Liver (tissue), 3 donors: ENCODE results near the gene MGAT5.

Experiments
- FOXA1 ChIP-seq: IDR thresholded peaks from 2 replicates; pipeline ENCODE4 v1.6.1; 2016; ENCODE audit warnings: antibody characterized with exemption
- GABPA ChIP-seq, 2 donors: IDR thresholded peaks in 1 of 2; conservative IDR thresholded peaks in 1 of 2; 2 replicates each; pipeline ENCODE4 v1.6.1; 2016; ENCODE audit warnings: antibody characterized with exemption in 2 of 2, mild to moderate bottlenecking in 1 of 2, moderate library complexity in 1 of 2
- HNF4A ChIP-seq, 2 donors: conservative IDR thresholded peaks; 2 replicates each; pipeline ENCODE4 v1.6.1; 2016; ENCODE audit warnings: antibody characterized with exemption in 2 of 2, mild to moderate bottlenecking in 2 of 2
- RAD21 ChIP-seq, 2 donors: IDR thresholded peaks; 2 replicates each; pipeline ENCODE4 v1.6.1; 2016; ENCODE audit warnings: antibody characterized with exemption in 2 of 2, mild to moderate bottlenecking in 2 of 2
- RXRA ChIP-seq, 2 donors: IDR thresholded peaks; 2 replicates each; pipeline ENCODE4 v1.6.1; 2017 to 2018; ENCODE audit warnings: antibody characterized with exemption in 2 of 2, mild to moderate bottlenecking in 1 of 2
- SP1 ChIP-seq: IDR thresholded peaks from 2 replicates; pipeline ENCODE4 v1.6.1; 2018; ENCODE audit warnings: antibody characterized with exemption, mild to moderate bottlenecking
- TAF1 ChIP-seq: conservative IDR thresholded peaks from 2 replicates; pipeline ENCODE4 v1.6.1; 2016; ENCODE audit warnings: antibody characterized with exemption, mild to moderate bottlenecking
- YY1 ChIP-seq: IDR thresholded peaks from 2 replicates; pipeline ENCODE4 v1.6.1; 2016; ENCODE audit warnings: antibody characterized with exemption, mild to moderate bottlenecking
- TF ChIP-seq, protein P1 (sequence below): fragments of 150-350 bp; IDR thresholded peaks from 2 replicates; pipeline ENCODE4 v1.5.1; 2017; ENCODE audit warnings: improper control_type of control experiment, low read depth, low read length; ENCODE audit not compliant: missing input control
- TF ChIP-seq, protein P2 (sequence below): IDR thresholded peaks from 2 replicates; pipeline ENCODE4 v1.6.1; 2016; ENCODE audit warnings: antibody characterized with exemption
- TF ChIP-seq, protein P3 (sequence below): IDR thresholded peaks from 2 replicates; pipeline ENCODE4 v1.6.1; 2016; ENCODE audit warnings: antibody characterized with exemption
- TF ChIP-seq, protein P4 (sequence below): IDR thresholded peaks from 2 replicates; pipeline ENCODE4 v1.6.1; 2016; ENCODE audit warnings: antibody characterized with exemption
- TF ChIP-seq, protein P5 (sequence below): IDR thresholded peaks from 2 replicates; pipeline ENCODE4 v1.6.1; 2016; ENCODE audit warnings: antibody characterized with exemption, mild to moderate bottlenecking
- donor health status: healthy.
- donor health status: healthy.

DNA sequence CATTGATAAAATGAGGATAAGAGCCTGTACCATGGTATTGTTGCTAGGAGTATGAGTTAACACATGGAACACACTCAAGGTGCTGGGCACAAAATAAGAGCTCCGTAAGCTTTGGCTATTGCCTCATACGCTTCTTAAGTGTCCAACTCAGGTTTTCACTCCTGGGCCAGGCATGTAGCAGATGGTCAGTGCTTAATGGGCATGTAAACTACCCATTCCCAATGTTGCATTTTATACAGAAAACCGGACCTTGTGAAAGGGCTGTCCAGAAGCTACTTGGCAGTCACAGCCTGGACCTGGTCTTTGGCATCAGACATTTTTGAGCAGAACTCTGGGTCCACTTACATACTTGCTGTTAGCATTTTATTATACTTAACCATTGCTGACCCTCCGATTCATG is 26.9 kb downstream of the MGAT5 start:
- TF ChIP-seq SP1 (no peak), TAF1 (no peak), RXRA (IDR thresholded peaks at IDR 0.05) (no peak), GABPA (IDR thresholded peaks at IDR 0.05 in 1 of 2, conservative IDR thresholded peaks at IDR 0.05 in 1 of 2) (no peak), FOXA1 (no peak), RAD21 (IDR thresholded peaks at IDR 0.05) (no peak), HNF4A (conservative IDR thresholded peaks at IDR 0.05) (no peak), YY1 (no peak)
- TF ChIP-seq, protein P1, sequence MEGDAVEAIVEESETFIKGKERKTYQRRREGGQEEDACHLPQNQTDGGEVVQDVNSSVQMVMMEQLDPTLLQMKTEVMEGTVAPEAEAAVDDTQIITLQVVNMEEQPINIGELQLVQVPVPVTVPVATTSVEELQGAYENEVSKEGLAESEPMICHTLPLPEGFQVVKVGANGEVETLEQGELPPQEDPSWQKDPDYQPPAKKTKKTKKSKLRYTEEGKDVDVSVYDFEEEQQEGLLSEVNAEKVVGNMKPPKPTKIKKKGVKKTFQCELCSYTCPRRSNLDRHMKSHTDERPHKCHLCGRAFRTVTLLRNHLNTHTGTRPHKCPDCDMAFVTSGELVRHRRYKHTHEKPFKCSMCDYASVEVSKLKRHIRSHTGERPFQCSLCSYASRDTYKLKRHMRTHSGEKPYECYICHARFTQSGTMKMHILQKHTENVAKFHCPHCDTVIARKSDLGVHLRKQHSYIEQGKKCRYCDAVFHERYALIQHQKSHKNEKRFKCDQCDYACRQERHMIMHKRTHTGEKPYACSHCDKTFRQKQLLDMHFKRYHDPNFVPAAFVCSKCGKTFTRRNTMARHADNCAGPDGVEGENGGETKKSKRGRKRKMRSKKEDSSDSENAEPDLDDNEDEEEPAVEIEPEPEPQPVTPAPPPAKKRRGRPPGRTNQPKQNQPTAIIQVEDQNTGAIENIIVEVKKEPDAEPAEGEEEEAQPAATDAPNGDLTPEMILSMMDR, result no peak
- TF ChIP-seq, protein P2, sequence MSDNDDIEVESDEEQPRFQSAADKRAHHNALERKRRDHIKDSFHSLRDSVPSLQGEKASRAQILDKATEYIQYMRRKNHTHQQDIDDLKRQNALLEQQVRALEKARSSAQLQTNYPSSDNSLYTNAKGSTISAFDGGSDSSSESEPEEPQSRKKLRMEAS, result no peak
- TF ChIP-seq, protein P3, sequence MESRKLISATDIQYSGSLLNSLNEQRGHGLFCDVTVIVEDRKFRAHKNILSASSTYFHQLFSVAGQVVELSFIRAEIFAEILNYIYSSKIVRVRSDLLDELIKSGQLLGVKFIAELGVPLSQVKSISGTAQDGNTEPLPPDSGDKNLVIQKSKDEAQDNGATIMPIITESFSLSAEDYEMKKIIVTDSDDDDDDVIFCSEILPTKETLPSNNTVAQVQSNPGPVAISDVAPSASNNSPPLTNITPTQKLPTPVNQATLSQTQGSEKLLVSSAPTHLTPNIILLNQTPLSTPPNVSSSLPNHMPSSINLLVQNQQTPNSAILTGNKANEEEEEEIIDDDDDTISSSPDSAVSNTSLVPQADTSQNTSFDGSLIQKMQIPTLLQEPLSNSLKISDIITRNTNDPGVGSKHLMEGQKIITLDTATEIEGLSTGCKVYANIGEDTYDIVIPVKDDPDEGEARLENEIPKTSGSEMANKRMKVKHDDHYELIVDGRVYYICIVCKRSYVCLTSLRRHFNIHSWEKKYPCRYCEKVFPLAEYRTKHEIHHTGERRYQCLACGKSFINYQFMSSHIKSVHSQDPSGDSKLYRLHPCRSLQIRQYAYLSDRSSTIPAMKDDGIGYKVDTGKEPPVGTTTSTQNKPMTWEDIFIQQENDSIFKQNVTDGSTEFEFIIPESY, result no peak
- TF ChIP-seq, protein P4, sequence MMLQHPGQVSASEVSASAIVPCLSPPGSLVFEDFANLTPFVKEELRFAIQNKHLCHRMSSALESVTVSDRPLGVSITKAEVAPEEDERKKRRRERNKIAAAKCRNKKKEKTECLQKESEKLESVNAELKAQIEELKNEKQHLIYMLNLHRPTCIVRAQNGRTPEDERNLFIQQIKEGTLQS, result no peak
- TF ChIP-seq, protein P5, sequence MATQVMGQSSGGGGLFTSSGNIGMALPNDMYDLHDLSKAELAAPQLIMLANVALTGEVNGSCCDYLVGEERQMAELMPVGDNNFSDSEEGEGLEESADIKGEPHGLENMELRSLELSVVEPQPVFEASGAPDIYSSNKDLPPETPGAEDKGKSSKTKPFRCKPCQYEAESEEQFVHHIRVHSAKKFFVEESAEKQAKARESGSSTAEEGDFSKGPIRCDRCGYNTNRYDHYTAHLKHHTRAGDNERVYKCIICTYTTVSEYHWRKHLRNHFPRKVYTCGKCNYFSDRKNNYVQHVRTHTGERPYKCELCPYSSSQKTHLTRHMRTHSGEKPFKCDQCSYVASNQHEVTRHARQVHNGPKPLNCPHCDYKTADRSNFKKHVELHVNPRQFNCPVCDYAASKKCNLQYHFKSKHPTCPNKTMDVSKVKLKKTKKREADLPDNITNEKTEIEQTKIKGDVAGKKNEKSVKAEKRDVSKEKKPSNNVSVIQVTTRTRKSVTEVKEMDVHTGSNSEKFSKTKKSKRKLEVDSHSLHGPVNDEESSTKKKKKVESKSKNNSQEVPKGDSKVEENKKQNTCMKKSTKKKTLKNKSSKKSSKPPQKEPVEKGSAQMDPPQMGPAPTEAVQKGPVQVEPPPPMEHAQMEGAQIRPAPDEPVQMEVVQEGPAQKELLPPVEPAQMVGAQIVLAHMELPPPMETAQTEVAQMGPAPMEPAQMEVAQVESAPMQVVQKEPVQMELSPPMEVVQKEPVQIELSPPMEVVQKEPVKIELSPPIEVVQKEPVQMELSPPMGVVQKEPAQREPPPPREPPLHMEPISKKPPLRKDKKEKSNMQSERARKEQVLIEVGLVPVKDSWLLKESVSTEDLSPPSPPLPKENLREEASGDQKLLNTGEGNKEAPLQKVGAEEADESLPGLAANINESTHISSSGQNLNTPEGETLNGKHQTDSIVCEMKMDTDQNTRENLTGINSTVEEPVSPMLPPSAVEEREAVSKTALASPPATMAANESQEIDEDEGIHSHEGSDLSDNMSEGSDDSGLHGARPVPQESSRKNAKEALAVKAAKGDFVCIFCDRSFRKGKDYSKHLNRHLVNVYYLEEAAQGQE, result no peak
